Cardiac fibroblast (primary cell): ENCODE measurements around the gene DPH5.
"Not testable (repeated sequence)": the region's sequence is repeated elsewhere in the genome, so short reads cannot be mapped to it uniquely, and the experiment has no call there.

Source experiments
- DNase-seq, 2 donors: peaks; one replicate each; pipeline versions ENCODE4 v3.0.0 to v3.0.0-alpha.2; 2010; ENCODE audit warnings: low read depth in 2 of 2
- H3K4me3 ChIP-seq, 2 donors: replicated peaks in 1 of 2; 1 replicate in 1 of 2; 2 replicates in 1 of 2; pipeline ENCODE4 v1.5.1; 2011; ENCODE audit warnings: low read depth in 2 of 2, low read length in 2 of 2, mild to moderate bottlenecking in 2 of 2, moderate library complexity in 1 of 2
- TF ChIP-seq, protein P1 (sequence below): IDR thresholded peaks from one replicate; pipeline ENCODE4 v1.5.1; 2011; ENCODE audit warnings: low read depth, mild to moderate bottlenecking, low read length, inconsistent platforms

Gene DPH5

DNA sequence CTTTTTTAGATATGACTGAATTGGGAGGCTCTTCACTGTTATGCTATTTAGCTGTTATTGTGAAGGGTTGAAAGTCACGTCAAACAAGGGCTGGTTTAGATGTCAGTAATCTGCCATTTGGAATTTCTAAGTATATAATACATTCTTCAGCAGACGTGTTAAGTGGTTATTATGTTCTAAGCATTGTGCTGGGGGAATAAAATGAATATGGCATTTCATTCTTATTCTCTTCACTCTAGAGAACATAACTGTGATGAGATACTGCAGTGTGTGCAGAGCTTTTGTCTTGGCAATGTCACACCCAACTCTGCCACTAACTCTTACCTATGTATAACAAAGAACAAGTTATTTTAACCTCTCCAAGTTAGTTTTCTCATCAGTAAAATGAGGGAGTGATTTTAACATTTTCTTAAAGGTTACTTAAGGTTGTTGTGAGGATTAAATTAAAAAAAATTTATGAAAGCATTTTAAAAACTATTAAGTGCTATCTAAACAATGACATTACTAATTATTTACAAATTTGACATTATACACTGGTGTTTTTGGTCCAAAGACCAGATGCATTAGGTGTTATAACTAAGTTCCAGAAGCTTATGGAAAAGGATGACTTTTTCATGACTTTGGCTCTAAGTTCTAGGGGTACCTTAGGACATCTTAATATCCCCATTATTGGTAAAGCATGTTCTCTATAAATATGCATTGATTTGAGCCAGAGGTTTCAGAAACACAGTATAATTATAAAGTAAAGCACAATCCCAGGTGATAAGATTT is 71.4 kb downstream of the DPH5 start:
- H3K4me3 ChIP-seq: no peak overlapping the region
- TF ChIP-seq, protein P1, sequence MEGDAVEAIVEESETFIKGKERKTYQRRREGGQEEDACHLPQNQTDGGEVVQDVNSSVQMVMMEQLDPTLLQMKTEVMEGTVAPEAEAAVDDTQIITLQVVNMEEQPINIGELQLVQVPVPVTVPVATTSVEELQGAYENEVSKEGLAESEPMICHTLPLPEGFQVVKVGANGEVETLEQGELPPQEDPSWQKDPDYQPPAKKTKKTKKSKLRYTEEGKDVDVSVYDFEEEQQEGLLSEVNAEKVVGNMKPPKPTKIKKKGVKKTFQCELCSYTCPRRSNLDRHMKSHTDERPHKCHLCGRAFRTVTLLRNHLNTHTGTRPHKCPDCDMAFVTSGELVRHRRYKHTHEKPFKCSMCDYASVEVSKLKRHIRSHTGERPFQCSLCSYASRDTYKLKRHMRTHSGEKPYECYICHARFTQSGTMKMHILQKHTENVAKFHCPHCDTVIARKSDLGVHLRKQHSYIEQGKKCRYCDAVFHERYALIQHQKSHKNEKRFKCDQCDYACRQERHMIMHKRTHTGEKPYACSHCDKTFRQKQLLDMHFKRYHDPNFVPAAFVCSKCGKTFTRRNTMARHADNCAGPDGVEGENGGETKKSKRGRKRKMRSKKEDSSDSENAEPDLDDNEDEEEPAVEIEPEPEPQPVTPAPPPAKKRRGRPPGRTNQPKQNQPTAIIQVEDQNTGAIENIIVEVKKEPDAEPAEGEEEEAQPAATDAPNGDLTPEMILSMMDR: no peak
- DNase-seq: no peak

DNA sequence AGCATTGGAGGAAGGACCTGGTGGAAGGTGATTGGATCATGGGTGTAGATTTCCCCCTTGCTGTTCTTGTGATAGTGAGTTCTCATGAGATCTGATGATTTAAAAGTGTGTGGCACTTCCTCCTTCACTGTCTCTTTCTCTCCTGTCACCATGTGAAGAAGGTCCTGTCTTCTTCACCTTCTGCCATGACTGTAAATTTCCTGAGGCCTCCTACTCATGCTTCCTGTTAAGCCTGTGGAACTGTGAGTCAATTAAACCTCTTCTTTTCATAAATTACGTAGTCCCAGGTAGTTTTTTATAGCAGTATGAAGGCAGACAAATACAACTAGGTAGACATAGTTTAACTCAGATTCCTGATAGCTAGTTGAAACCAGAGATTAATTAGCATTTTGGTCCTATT is 72.6 kb downstream of the DPH5 start:
- H3K4me3 ChIP-seq, DNase-seq: not testable (repeated sequence)

DNA sequence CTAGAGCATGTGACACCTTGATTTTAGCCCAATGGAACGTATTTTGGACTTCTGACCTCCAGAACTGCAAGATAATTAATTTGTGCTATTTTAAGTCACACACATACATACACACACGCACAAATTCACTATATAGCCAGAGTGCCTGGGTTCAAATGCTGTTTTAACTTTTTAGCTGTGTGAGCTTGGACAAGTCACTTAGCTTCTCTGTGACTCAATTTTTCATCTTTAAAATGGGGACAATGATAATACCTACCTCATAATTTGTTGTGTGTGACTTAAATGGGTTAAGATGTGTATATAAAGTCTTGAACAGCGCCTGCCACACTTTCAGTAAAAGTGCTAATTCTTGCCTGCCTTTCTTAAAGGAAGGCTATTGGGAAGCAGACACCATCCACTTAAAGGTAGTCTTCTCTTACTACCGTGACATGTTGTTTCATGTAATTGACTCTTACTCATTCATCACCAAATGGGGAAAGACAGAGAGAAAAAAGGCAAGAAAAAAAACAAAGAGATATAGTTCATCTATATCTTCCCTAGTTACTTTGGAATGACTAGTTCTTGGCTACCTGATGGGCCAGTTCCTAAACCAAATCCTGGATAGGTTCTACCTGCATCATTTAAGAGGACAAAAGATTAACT is 73.4 kb downstream of the DPH5 start:
- no peak for DNase-seq
- TF ChIP-seq, protein P1: no peak
- H3K4me3 ChIP-seq: no peak overlapping the region

DNA sequence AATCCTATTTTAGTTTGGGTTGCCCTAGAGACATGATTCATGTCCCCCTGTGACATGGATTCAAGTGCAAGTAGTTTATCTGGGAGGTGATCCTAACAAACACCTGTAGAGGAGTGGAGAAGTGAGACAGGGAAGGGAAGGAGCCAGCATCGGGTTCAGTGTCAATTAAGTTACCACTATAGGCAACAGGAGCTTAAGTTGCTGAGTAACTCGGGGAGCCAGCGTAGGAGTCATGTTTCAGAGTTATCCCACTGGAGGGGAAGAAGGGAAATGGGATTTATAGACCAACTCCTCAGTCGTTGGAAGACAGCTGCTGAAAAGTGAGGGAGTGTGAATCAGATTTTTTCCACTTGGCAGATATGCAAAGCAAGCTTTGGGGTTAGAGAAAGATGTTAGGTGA is 74.8 kb downstream of the DPH5 start:
- peak; percentile 13 to 36 for DNase-seq
- TF ChIP-seq, protein P1: no peak
- H3K4me3 ChIP-seq: no peak overlapping the region

DNA sequence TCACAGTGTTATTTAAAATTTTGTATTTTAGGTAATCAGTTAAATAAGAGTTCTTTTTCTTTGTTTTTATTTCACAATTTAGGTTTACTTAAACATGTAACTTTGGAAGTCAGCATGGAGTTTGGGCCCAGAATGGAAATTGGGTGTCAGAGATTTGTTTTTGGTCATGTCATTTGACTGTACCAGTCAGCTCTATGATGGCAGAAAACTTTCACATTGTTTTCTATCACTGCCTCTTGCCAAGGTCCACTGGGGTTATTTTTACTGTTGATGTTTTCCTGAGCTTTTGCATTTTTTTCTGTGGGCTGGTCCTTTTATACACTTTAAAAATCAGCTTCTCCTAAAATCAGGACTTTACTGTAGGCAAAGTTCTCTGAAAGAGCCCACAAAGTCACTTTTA is 75.2 kb downstream of the DPH5 start:
- H3K4me3 ChIP-seq: no peak overlapping the region
- TF ChIP-seq, protein P1: no peak
- no peak for DNase-seq

GRCh38 chr1:100949515-100950158 is 75.9 kb downstream of the DPH5 start:
- not testable (repeated sequence) for H3K4me3 ChIP-seq
- peak in 1 of 2 donors; percentile 31 for DNase-seq

GRCh38 chr1:100948721-100949405 is 76.7 kb downstream of the DPH5 start:
- not testable (repeated sequence) for H3K4me3 ChIP-seq, DNase-seq

DNA sequence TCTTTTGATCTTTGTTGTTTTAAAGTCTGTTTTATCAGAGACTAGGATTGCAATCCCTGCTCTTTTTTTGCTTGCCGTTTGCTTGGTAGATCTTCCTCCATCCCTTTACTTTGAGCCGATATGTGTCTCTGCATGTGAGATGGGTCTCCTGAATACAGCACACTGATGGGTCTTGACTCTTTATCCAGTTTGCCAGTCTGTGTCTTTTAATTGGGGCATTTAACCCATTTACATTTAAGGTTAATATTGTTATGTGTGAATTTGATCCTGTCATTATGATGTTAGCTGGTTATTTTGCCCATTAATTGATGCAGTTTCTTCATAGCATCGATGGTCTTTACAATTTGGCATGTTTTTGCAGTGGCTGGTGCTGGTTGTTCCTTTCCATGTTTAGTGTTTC is 77.8 kb downstream of the DPH5 start:
- DNase-seq: not testable (repeated sequence)

GRCh38 chr1:100946064-100946463 is 79.5 kb downstream of the DPH5 start:
- DNase-seq: not testable (repeated sequence)

More for the DNA sequence above, 77.8 kb downstream of the DPH5 start:
- not testable (repeated sequence) for H3K4me3 ChIP-seq

More at GRCh38 chr1:100946064-100946463, 79.5 kb downstream of the DPH5 start:
- not testable (repeated sequence) for H3K4me3 ChIP-seq
